GM23338 (cell line): ENCODE data around the gene RAB21. TPM values are rescaled to one million over a fixed set of nuclear protein-coding genes. Genes with fewer than 3 reads are reported as not detected.
A peak's percentile ranks its signal among the peaks of the same experiment; 100 is the strongest.

Experiments used
- ATAC-seq: fragments of 200-7000 bp; cut with Tn5 transposase; 3 replicates; pipeline ENCODE4 v1.9.1; 2020
- DNase-seq: peaks from one replicate; pipeline ENCODE4 v3.0.0-alpha.2; 2015; ENCODE audit warnings: low spot score
- H2AFZ ChIP-seq: fragments of 200-600 bp; sonication (generic); 2 replicates; pipeline ENCODE4 v1.8.0; 2016; ENCODE audit warnings: antibody characterized with exemption, mild to moderate bottlenecking, moderate library complexity
- H3F3A ChIP-seq: fragments of 200-600 bp; sonication (generic); replicated peaks from 2 replicates; pipeline ENCODE4 v1.8.0; 2017; ENCODE audit warnings: antibody characterized with exemption, mixed run types, low read depth
- H3K27ac ChIP-seq: fragments of 200-600 bp; sonication (generic); 2 replicates; pipeline ENCODE4 v1.6.1; 2016; ENCODE audit warnings: low read depth
- H3K27me3 ChIP-seq: fragments of 200-600 bp; sonication (generic); 2 replicates; pipeline ENCODE4 v1.8.0; 2016; ENCODE audit warnings: mild to moderate bottlenecking, mixed run types, moderate library complexity; ENCODE audit not compliant: insufficient read depth
- H3K36me3 ChIP-seq: fragments of 200-600 bp; sonication (generic); 2 replicates; pipeline ENCODE4 v1.8.0; 2016; ENCODE audit warnings: mild to moderate bottlenecking; ENCODE audit not compliant: insufficient read depth
- H3K4me1 ChIP-seq: fragments of 200-600 bp; sonication (generic); 2 replicates; pipeline ENCODE4 v1.8.0; 2016; ENCODE audit warnings: mild to moderate bottlenecking, moderate library complexity; ENCODE audit not compliant: insufficient read depth
- H3K4me2 ChIP-seq: fragments of 200-600 bp; sonication (generic); 2 replicates; pipeline ENCODE4 v1.7.1; 2017; ENCODE audit warnings: mixed run types
- H3K4me3 ChIP-seq: fragments of 200-600 bp; sonication (generic); 2 replicates; pipeline ENCODE4 v1.6.1; 2016; ENCODE audit warnings: mixed run types
- H3K79me2 ChIP-seq: fragments of 200-600 bp; sonication (generic); replicated peaks from 2 replicates; pipeline ENCODE4 v1.8.0; 2017; ENCODE audit warnings: mild to moderate bottlenecking; ENCODE audit not compliant: insufficient read depth
- H3K9me2 ChIP-seq: fragments of 200-600 bp; sonication (generic); 2 replicates; pipeline ENCODE4 v1.8.0; 2017; ENCODE audit not compliant: insufficient read depth
- H4K20me1 ChIP-seq: fragments of 200-600 bp; sonication (generic); replicated peaks from 2 replicates; pipeline ENCODE4 v1.8.0; 2017; ENCODE audit warnings: mild to moderate bottlenecking; ENCODE audit not compliant: insufficient read depth
- H3K27ac Mint-ChIP-seq: 2 replicates; pipeline ENCODE4 v1.8.0; 2020; ENCODE audit warnings: inconsistent platforms, mild to moderate bottlenecking, moderate library complexity, mixed read lengths
- H3K27me3 Mint-ChIP-seq: 3 replicates; pipeline ENCODE4 v1.8.0; 2022; ENCODE audit warnings: low read depth, mild to moderate bottlenecking, moderate library complexity, mixed read lengths, inconsistent platforms; ENCODE audit not compliant: insufficient read depth, poor library complexity
- H3K36me3 Mint-ChIP-seq: 3 replicates; pipeline ENCODE4 v1.8.0; 2021; ENCODE audit warnings: low read depth, mild to moderate bottlenecking, inconsistent platforms, moderate library complexity, mixed read lengths
- H3K4me1 Mint-ChIP-seq: 3 replicates; pipeline ENCODE4 v1.8.0; 2020; ENCODE audit warnings: mild to moderate bottlenecking, inconsistent platforms, mixed read lengths
- H3K4me3 Mint-ChIP-seq: 3 replicates; pipeline ENCODE4 v1.8.0; 2021; ENCODE audit warnings: moderate library complexity, mild to moderate bottlenecking, inconsistent platforms, mixed read lengths
- H3K9me3 Mint-ChIP-seq: 3 replicates; pipeline ENCODE4 v1.8.0; 2020; ENCODE audit warnings: moderate library complexity, mild to moderate bottlenecking, inconsistent platforms, mixed read lengths
- CTCF ChIP-seq, 2 experiments: fragments of 200-600 bp in 1 of 2; sonication (generic) in 1 of 2; conservative IDR thresholded peaks; 2 replicates each; pipeline versions ENCODE4 v1.5.1 to v1.6.1; 2016 to 2017; ENCODE audit warnings: antibody characterized with exemption in 2 of 2, low read depth in 2 of 2, mild to moderate bottlenecking in 2 of 2, moderate library complexity in 1 of 2
- STAT1 ChIP-seq: IDR thresholded peaks from one replicate; pipeline ENCODE4 v1.6.1; 2016; ENCODE audit warnings: antibody characterized with exemption; ENCODE audit not compliant: unreplicated experiment
- polyA plus RNA-seq: library from polyadenylated mRNA; unstranded; fragments of >200 nt; fragmentation: Nextera tagmentation; extraction: Ambion mirVana; gene quantifications from 2 replicates; pipeline ENCODE4 v1.2.1, GENCODE V29; 2016
- total RNA-seq: library from RNA; depleted of rRNA; stranded (reverse); fragments of >200 nt; shearing (Covaris generic); gene quantifications from 2 replicates; pipeline ENCODE4 v1.2.3, GENCODE V29; 2014
- TF ChIP-seq, protein P1 (sequence below): IDR thresholded peaks from one replicate; pipeline ENCODE4 v1.6.1; 2018; ENCODE audit warnings: antibody characterized with exemption; ENCODE audit not compliant: unreplicated experiment
- TF ChIP-seq, protein P2 (sequence below): fragments of 250-450 bp; sonication (Bioruptor Pico); IDR thresholded peaks from 2 replicates; pipeline ENCODE4 v1.5.0; 2020; ENCODE audit warnings: mild to moderate bottlenecking, moderate library complexity

The RAB21 gene
- total and polyA plus RNA-seq, 2 experiments from 2014 or later = 9.8 to 27.2 TPM

DNA sequence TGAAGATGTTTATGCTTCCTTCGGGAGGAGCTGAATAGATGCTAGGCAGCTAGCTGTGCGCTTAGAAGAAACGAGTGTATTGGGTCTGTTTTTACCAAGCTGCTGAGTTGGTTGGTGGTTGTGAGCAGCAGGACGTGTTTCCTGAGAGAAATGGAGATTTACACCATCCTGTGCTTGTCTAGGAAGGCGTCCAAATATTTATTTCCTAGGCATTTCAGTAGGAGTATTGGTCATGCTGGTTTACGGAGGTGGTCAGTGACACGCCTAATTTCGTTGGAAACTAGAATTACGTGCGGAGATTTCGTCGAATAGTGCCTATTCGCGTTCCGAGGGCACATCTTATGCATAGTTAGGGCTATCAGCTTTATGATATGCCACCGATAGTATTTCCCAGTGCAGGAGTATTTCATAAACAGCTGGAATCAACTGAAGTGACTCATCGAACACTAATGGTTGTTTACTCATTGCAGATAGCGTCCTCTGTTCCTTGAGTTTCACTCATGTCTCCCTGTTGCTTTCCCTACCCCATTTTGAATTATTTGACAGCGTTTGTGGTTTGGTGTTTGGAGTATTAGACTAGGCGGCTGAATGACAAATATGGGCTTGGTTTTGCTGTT lies 85.7 kb downstream of the RAB21 start (continued):
- TF ChIP-seq, protein P1, sequence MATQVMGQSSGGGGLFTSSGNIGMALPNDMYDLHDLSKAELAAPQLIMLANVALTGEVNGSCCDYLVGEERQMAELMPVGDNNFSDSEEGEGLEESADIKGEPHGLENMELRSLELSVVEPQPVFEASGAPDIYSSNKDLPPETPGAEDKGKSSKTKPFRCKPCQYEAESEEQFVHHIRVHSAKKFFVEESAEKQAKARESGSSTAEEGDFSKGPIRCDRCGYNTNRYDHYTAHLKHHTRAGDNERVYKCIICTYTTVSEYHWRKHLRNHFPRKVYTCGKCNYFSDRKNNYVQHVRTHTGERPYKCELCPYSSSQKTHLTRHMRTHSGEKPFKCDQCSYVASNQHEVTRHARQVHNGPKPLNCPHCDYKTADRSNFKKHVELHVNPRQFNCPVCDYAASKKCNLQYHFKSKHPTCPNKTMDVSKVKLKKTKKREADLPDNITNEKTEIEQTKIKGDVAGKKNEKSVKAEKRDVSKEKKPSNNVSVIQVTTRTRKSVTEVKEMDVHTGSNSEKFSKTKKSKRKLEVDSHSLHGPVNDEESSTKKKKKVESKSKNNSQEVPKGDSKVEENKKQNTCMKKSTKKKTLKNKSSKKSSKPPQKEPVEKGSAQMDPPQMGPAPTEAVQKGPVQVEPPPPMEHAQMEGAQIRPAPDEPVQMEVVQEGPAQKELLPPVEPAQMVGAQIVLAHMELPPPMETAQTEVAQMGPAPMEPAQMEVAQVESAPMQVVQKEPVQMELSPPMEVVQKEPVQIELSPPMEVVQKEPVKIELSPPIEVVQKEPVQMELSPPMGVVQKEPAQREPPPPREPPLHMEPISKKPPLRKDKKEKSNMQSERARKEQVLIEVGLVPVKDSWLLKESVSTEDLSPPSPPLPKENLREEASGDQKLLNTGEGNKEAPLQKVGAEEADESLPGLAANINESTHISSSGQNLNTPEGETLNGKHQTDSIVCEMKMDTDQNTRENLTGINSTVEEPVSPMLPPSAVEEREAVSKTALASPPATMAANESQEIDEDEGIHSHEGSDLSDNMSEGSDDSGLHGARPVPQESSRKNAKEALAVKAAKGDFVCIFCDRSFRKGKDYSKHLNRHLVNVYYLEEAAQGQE = no peak

DNA sequence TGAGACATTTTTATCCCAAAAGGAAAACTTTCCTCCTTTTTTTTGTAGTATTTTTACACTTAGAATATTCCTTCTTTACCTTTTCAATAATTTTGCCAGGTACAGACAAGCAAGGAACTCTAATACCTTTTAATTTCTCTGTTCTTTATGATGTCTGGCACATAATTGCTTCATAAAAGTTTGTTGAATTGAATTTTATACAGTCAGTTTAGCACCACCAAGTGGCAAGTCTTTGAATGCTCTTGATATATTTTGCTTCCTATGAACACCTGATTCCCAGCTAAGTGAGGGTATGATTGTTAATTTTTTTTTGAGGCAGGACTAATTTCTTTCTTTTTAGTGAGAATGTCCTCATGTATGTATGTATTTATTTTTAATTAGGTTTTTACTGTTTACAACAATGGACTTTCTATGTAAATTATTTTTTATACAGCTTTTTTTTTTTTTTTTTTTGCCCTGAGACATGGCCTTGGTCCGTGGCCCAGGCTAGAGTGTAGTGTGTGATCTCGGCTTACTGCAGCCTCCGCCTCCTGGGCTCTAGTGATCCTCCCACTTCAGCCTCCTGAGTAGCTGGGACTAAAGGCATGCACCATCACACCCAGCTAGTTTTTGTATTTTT lies 91.8 kb downstream of the RAB21 start:
- Mint-ChIP-seq H3K4me3 (no peak overlapping the region), H3K36me3 (peaks cover 19% of the 10 kb centered on the region), H3K27ac (no peak overlapping the region), H3K4me1 (peaks cover 3% of the 10 kb centered on the region), H3K9me3 (peaks cover 9% of the 10 kb centered on the region), H3K27me3 (no peaks in the 10 kb centered on the region)
- Histone ChIP-seq H3K4me3 (no peak overlapping the region), H4K20me1 (peaks cover 4% of the 10 kb centered on the region), H3K79me2 (peaks cover 100% of the 10 kb centered on the region), H3K9me2 (0 out of 2 replicates have a peak, but pooled peaks cover 6% of the 10 kb centered on the region), H3K27ac (no peak overlapping the region), H3K4me2 (no peak overlapping the region), H2AFZ (no peak overlapping the region), H3K36me3 (no peaks in the 10 kb centered on the region), H3K27me3 (no peaks in the 10 kb centered on the region), H3K4me1 (0 out of 2 replicates have a peak, but pooled peaks cover 1% of the 10 kb centered on the region), H3F3A (no peaks in the 10 kb centered on the region)
- TF ChIP-seq, protein P1 = no peak
- TF ChIP-seq CTCF (conservative IDR thresholded peaks at IDR 0.05; ENCODE audit: low read depth in 2 of 2) = peak; percentile 45 to 83
- TF ChIP-seq, protein P2, sequence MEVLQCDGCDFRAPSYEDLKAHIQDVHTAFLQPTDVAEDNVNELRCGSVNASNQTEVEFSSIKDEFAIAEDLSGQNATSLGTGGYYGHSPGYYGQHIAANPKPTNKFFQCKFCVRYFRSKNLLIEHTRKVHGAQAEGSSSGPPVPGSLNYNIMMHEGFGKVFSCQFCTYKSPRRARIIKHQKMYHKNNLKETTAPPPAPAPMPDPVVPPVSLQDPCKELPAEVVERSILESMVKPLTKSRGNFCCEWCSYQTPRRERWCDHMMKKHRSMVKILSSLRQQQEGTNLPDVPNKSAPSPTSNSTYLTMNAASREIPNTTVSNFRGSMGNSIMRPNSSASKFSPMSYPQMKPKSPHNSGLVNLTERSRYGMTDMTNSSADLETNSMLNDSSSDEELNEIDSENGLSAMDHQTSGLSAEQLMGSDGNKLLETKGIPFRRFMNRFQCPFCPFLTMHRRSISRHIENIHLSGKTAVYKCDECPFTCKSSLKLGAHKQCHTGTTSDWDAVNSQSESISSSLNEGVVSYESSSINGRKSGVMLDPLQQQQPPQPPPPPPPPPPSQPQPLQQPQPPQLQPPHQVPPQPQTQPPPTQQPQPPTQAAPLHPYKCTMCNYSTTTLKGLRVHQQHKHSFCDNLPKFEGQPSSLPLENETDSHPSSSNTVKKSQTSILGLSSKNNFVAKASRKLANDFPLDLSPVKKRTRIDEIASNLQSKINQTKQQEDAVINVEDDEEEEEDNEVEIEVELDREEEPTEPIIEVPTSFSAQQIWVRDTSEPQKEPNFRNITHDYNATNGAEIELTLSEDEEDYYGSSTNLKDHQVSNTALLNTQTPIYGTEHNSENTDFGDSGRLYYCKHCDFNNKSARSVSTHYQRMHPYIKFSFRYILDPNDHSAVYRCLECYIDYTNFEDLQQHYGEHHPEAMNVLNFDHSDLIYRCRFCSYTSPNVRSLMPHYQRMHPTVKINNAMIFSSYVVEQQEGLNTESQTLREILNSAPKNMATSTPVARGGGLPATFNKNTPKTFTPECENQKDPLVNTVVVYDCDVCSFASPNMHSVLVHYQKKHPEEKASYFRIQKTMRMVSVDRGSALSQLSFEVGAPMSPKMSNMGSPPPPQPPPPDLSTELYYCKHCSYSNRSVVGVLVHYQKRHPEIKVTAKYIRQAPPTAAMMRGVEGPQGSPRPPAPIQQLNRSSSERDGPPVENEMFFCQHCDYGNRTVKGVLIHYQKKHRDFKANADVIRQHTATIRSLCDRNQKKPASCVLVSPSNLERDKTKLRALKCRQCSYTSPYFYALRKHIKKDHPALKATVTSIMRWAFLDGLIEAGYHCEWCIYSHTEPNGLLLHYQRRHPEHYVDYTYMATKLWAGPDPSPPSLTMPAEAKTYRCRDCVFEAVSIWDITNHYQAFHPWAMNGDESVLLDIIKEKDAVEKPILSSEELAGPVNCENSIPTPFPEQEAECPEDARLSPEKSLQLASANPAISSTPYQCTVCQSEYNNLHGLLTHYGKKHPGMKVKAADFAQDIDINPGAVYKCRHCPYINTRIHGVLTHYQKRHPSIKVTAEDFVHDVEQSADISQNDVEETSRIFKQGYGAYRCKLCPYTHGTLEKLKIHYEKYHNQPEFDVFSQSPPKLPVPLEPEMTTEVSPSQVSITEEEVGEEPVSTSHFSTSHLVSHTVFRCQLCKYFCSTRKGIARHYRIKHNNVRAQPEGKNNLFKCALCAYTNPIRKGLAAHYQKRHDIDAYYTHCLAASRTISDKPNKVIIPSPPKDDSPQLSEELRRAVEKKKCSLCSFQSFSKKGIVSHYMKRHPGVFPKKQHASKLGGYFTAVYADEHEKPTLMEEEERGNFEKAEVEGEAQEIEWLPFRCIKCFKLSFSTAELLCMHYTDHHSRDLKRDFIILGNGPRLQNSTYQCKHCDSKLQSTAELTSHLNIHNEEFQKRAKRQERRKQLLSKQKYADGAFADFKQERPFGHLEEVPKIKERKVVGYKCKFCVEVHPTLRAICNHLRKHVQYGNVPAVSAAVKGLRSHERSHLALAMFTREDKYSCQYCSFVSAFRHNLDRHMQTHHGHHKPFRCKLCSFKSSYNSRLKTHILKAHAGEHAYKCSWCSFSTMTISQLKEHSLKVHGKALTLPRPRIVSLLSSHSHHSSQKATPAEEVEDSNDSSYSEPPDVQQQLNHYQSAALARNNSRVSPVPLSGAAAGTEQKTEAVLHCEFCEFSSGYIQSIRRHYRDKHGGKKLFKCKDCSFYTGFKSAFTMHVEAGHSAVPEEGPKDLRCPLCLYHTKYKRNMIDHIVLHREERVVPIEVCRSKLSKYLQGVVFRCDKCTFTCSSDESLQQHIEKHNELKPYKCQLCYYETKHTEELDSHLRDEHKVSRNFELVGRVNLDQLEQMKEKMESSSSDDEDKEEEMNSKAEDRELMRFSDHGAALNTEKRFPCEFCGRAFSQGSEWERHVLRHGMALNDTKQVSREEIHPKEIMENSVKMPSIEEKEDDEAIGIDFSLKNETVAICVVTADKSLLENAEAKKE = no peak
- no peak for TF ChIP-seq STAT1
- DNase-seq = peak; percentile 33
- ATAC-seq = no peak; the same call in 1 of the 3 replicates
